Mesothelial cell of epicardium (in vitro differentiated cells): ENCODE data around the gene GJA10. TPM values are rescaled to one million over a fixed set of nuclear protein-coding genes. Genes with fewer than 3 reads are reported as not detected.

Experiments
- DNase-seq, 2 experiments: peaks; one replicate each; pipeline ENCODE4 v3.0.0; 2021; ENCODE audit warnings: low spot score in 2 of 2; ENCODE audit not compliant: unreplicated experiment in 2 of 2
- H3K27ac Mint-ChIP-seq: 2 replicates; pipeline ENCODE4 v1.8.0; 2021; ENCODE audit warnings: mixed read lengths
- H3K27me3 Mint-ChIP-seq: 2 replicates; pipeline ENCODE4 v1.8.0; 2021; ENCODE audit warnings: low read depth, mixed read lengths
- H3K36me3 Mint-ChIP-seq: 2 replicates; pipeline ENCODE4 v1.8.0; 2021; ENCODE audit warnings: mixed read lengths
- H3K4me1 Mint-ChIP-seq: 2 replicates; pipeline ENCODE4 v1.8.0; 2021; ENCODE audit warnings: mixed read lengths
- H3K4me3 Mint-ChIP-seq: 2 replicates; pipeline ENCODE4 v1.8.0; 2021; ENCODE audit warnings: mild to moderate bottlenecking, moderate library complexity, mixed read lengths
- H3K9me3 Mint-ChIP-seq: 2 replicates; pipeline ENCODE4 v1.8.0; 2021; ENCODE audit warnings: mixed read lengths
- total RNA-seq: library from RNA; stranded (reverse); gene quantifications from 3 replicates; pipeline ENCODE4 v1.2.1, GENCODE V29; 2021
- TF ChIP-seq, protein P1 (sequence below): fragments of 200-600 bp; sonication (generic); IDR thresholded peaks from one replicate; pipeline ENCODE4 v1.5.0; 2021; ENCODE audit warnings: antibody characterized with exemption; ENCODE audit not compliant: unreplicated experiment

Gene GJA10
- total RNA-seq, 1 donor from 2014 or later = not detected

DNA sequence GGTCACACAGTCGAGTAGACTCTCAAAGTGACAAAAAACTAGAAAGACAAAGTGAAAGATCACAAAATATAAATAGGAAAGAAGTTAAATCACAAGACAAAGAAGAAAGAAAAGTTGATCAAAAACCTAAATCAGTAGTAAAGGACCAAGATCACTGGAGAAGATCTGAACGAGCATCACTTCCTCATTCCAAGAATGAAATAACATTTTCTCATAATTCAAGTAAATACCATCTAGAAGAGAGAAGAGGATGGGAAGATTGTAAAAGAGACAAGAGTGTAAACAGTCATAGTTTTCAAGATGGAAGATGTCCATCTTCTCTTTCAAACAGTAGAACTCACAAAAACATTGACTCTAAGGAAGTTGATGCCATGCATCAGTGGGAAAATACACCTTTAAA, 31.6 kb upstream of the GJA10 start:
- Mint-ChIP-seq H3K4me1 (no peaks in the 10 kb centered on the region), H3K4me3 (no peak overlapping the region), H3K27ac (no peak overlapping the region), H3K27me3 (no peaks in the 10 kb centered on the region), H3K9me3 (peaks cover 20% of the 10 kb centered on the region), H3K36me3 (peaks cover 64% of the 10 kb centered on the region)
- DNase-seq = no peak
- TF ChIP-seq, protein P1, sequence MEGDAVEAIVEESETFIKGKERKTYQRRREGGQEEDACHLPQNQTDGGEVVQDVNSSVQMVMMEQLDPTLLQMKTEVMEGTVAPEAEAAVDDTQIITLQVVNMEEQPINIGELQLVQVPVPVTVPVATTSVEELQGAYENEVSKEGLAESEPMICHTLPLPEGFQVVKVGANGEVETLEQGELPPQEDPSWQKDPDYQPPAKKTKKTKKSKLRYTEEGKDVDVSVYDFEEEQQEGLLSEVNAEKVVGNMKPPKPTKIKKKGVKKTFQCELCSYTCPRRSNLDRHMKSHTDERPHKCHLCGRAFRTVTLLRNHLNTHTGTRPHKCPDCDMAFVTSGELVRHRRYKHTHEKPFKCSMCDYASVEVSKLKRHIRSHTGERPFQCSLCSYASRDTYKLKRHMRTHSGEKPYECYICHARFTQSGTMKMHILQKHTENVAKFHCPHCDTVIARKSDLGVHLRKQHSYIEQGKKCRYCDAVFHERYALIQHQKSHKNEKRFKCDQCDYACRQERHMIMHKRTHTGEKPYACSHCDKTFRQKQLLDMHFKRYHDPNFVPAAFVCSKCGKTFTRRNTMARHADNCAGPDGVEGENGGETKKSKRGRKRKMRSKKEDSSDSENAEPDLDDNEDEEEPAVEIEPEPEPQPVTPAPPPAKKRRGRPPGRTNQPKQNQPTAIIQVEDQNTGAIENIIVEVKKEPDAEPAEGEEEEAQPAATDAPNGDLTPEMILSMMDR = no peak

DNA sequence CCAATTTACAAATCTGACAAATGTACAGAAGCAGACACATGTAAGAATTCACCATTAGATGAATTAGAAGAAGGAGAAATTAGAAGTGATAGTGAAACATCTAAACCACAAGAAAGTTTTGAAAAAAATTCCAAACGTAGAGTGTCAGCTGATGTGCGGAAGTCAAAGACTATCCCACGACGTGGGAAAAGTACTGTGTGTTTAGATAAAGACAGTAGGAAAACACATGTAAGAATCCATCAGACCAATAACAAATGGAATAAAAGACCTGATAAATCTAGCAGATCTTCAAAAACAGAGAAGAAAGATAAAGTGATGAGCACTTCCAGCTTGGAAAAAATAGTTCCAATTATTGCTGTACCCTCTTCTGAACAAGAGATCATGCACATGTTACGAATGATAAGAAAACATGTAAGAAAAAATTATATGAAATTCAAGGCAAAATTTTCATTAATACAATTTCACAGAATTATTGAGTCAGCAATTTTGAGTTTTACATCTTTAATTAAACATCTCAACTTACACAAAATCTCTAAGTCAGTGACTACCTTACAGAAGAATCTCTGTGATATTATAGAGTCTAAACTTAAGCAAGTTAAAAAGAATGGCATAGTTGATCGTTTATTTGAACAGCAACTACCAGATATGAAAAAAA, 28.1 kb upstream of the GJA10 start:
- peaks cover 20% of the 10 kb centered on the region for H3K9me3 Mint-ChIP-seq
- TF ChIP-seq, protein P1 = no peak
- no peak overlapping the region for H3K27ac Mint-ChIP-seq
- H3K4me1 Mint-ChIP-seq = no peaks in the 10 kb centered on the region
- no peaks in the 10 kb centered on the region for H3K27me3 Mint-ChIP-seq
- peaks cover 70% of the 10 kb centered on the region for H3K36me3 Mint-ChIP-seq
- DNase-seq = no peak
- no peak overlapping the region for H3K4me3 Mint-ChIP-seq

DNA sequence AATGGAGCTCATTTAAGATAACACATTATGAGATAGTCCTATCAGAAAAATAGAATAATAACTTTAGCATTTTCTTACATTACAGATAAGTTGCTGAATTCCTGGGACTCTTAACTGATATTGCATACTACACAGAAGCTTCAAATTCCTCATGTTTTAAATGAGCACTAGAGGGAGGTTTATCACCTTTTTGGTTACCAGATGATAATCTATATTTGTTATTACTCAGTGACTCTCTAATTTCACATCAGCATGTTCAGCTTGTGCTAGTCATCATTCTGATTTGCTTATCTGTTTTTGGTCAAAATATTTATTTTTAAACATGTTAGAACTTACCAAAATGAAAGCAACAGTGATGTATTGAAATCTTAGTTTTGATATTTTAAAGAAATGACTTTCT, 20.5 kb upstream of the GJA10 start:
- TF ChIP-seq, protein P1 = no peak
- Mint-ChIP-seq H3K4me1 (no peaks in the 10 kb centered on the region), H3K4me3 (no peak overlapping the region), H3K27ac (no peak overlapping the region), H3K36me3 (peaks cover 24% of the 10 kb centered on the region), H3K27me3 (no peaks in the 10 kb centered on the region), H3K9me3 (peaks cover 3% of the 10 kb centered on the region)
- no peak for DNase-seq

DNA sequence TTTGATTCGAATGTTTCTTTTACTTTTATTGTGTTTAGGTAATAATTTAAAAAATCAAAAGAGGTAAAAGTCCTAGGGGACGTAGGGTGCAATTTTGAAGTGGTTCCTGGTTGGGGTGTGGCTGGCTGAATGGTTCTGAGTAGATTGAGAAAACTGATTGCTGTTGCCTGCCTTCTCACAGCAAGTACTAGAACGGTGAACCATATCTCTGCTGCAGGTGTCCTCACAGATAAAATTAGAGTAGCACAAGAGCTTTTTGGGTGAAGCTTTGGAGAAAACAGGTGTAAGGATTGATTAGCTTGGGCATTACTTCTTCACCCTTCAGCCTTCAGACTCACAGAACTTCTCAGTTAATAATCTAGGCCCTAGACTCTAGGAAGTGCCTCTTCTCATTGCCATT, 19.8 kb upstream of the GJA10 start:
- Mint-ChIP-seq H3K9me3 (peaks cover 3% of the 10 kb centered on the region), H3K27ac (no peak overlapping the region), H3K27me3 (no peaks in the 10 kb centered on the region), H3K4me1 (no peaks in the 10 kb centered on the region), H3K4me3 (no peak overlapping the region), H3K36me3 (peaks cover 22% of the 10 kb centered on the region)
- no peak for DNase-seq
- TF ChIP-seq, protein P1 = no peak

DNA sequence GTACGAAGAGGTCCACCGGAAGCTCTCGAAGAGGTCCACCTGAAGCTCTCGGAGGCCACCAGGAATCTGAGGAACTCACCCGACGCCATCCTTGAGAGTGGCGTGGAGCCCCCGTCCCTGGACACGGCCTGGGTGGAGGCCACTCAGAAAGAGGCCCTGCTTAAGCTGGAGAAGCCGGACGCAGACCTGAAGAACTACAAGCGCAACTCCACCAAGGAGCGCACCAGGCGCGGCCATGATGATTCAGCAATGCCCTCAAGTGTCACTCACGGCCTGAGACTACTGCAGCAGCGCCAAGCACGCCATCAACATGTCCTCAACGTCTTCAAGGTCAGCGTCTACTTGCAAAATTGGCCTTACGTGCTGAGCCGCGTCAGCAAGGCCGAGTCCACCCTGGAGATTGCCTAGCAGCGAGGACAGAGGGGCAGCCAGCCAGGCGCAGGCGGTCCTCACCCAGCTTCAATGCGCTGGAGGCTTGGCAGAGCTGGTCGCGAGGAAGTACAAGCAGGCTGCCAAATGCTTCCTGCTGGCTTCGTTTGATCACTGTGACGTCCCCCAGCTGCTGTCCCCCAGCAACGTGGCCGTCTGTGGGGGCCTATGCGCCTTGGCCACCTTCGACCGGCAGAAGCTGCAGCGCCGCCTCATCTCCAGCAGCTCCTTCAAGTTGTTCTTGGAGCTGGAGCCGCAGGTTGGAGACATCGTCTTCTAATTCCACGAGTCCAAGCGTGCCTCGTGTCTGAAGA, 7.7 kb upstream of the GJA10 start:
- Mint-ChIP-seq H3K4me3 (no peak overlapping the region), H3K27me3 (peaks cover 24% of the 10 kb centered on the region), H3K9me3 (no peaks in the 10 kb centered on the region), H3K36me3 (no peaks in the 10 kb centered on the region), H3K4me1 (peaks cover 8% of the 10 kb centered on the region), H3K27ac (no peak overlapping the region)
- no peak for DNase-seq
- TF ChIP-seq, protein P1 = no peak
